ENCODE results near the gene STAU1. TPM values are rescaled to one million over a fixed set of nuclear protein-coding genes. Genes with fewer than 3 reads are reported as not detected.
A peak's percentile ranks its signal among the peaks of the same experiment; 100 is the strongest.

STAU1 gene
- total and polyA plus RNA-seq, 2 of the 13 experiments (the other 11 are each of a cell fraction or from before 2014, with no cell fraction given), result 119 to 133 TPM

- TF ChIP-seq SMYD3 (CRISPR knock-in tag; IDR thresholded peaks at IDR 0.05) (no peak; the same call in 1 of the 2 replicates), GTF2F1 (IDR thresholded peaks at IDR 0.05; ENCODE audit: low read length) (no peak), TCF7 (IDR thresholded peaks at IDR 0.05; ENCODE audit: low read depth) (peak; percentile 22; the same call in 1 of the 2 replicates), KDM5A (IDR thresholded peaks at IDR 0.05; ENCODE audit: borderline replicate concordance, low read length) (no peak), ZNF512 (CRISPR knock-in tag; IDR thresholded peaks at IDR 0.05) (no peak), ZNF724P (CRISPR knock-in tag; IDR thresholded peaks at IDR 0.05; ENCODE audit: borderline replicate concordance) (no peak), SKI (IDR thresholded peaks at IDR 0.05; ENCODE audit: partially characterized antibody) (no peak), NFATC3 (CRISPR knock-in tag; IDR thresholded peaks at IDR 0.05) (no peak), ZNF7 (CRISPR knock-in tag; IDR thresholded peaks at IDR 0.05) (no peak), ZBTB7B (CRISPR knock-in tag; IDR thresholded peaks at IDR 0.05) (no peak), SMAD1 (CRISPR knock-in tag; IDR thresholded peaks at IDR 0.05; ENCODE audit: borderline replicate concordance, low read depth) (0 out of 2 replicates have a peak, but pooled peaks have one; percentile 81), SP140L (CRISPR knock-in tag; IDR thresholded peaks at IDR 0.05; ENCODE audit: borderline replicate concordance) (no peak), ZNF263 (CRISPR knock-in tag; IDR thresholded peaks at IDR 0.05) (no peak), ZNF503 (CRISPR knock-in tag; IDR thresholded peaks at IDR 0.05) (no peak), SNAPC4 (CRISPR knock-in tag; IDR thresholded peaks at IDR 0.05) (0 out of 2 replicates have a peak, but pooled peaks have one; percentile 11), GATAD1 (CRISPR knock-in tag; IDR thresholded peaks at IDR 0.05) (no peak), ZNF720 (CRISPR knock-in tag; IDR thresholded peaks at IDR 0.05) (no peak), SMC3 (IDR thresholded peaks at IDR 0.05; ENCODE audit: low read length) (no peak), ZNF17 (CRISPR knock-in tag; IDR thresholded peaks at IDR 0.05) (no peak), PLRG1 (conservative IDR thresholded peaks at IDR 0.05) (no peak), ZNF484 (CRISPR knock-in tag; IDR thresholded peaks at IDR 0.05; ENCODE audit: borderline replicate concordance, low read depth) (no peak), MYNN (CRISPR knock-in tag; IDR thresholded peaks at IDR 0.05; ENCODE audit: low read depth) (no peak), ZNF570 (CRISPR knock-in tag; IDR thresholded peaks at IDR 0.05; ENCODE audit: borderline replicate concordance) (no peak), CENPX (CRISPR knock-in tag; IDR thresholded peaks at IDR 0.05) (no peak), ZNF354B (CRISPR knock-in tag; IDR thresholded peaks at IDR 0.05) (no peak)
These were observed 744 bp downstream of the STAU1 start (continued) for GRCh38 chr20:49187330-49187850.
